DMS 273 (cell line): ENCODE data around the gene AHI1.

Experiments
- DNase-seq: peaks from one replicate; lab custom pipeline; 2025; ENCODE audit not compliant: unreplicated experiment; lab: John Stamatoyannopoulos, UW

Gene AHI1

DNA sequence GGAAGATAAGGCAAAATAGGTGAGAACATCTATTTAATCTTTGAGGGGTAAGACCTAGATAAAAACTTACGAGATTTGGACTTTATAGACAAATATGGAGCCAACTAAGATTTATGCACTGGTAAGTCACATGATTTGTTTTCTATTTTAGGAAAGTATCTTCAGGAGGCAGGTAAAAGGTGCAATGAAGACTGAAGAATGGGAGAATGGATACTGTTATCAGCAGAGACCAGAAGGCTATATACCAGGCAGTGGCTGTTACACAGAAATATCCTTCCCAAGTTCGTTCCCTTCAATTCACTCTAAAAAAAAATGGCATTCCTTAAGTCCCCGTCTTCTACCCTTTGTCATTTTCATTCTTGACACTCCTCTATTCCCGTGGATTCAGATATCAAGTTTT is 192.7 kb downstream of the AHI1 start:
- no peak for DNase-seq

DNA sequence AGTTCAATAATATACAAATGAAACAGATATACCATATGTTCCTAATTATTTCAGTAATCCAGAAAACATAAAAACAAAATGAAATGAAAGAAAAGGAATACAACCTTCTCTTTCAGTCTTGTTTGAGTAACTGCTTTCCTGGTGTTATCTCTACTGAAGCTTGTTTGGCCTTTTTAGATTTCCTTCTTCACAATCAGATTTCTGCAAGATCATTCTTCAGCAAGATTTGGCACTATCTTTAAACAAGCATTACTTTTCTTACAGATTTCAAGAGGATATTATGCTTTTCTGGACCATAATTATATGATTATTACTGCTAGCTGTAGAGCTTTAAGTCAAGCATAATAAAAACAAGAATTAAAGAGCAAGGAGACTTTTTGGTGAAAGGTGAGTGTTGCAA is 196.2 kb downstream of the AHI1 start:
- no peak for DNase-seq

DNA sequence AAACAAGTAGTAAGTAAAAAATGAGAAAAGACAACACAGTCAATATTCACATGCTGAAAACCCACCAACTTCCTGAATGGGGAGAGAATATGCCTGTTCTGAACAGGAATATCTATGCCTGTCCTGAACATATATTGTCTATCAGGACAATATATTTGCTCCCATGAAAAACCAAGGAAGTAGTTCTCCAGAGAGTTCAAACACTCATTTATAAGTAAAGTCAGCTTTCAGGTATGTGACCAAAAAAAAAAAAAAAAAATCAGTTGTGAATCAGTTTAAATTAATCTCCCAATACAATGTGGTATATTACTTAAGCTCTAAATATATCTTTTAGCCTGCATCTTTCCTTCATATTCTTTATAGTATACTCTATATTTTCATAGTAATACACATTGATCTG is 197.0 kb downstream of the AHI1 start:
- no peak for DNase-seq

- no peak for DNase-seq
These were observed 198.3 kb downstream of the AHI1 start for GRCh38 chr6:135299256-135299655.

DNA sequence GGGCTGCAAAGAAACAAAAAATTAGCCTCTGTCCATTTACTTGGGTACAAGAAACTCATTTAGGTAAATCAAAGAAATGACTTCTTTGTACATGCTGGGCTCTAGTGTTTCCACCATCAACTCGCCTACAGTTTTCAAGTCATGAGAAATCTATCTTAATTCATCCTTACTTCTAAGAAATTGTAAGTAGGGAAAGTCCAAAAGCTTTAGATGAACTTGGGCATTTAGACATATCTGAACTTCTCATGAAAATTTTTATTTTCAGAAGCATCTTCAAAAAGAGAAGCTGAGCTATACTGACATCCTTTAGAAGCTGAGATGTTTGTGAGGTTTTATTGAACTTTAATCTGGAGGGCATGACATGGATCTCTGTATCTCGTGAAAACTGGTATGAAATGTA is 199.1 kb downstream of the AHI1 start:
- DNase-seq = no peak

- DNase-seq = no peak
These were observed 200.8 kb downstream of the AHI1 start for GRCh38 chr6:135296715-135297114.

GRCh38 chr6:135295085-135295484 is 202.5 kb downstream of the AHI1 start:
- DNase-seq = no peak

GRCh38 chr6:135291288-135292076 is 206.1 kb downstream of the AHI1 start:
- no peak for DNase-seq

- DNase-seq = no peak
These were observed 207.7 kb downstream of the AHI1 start for GRCh38 chr6:135289816-135290215.

GRCh38 chr6:135286962-135287538 is 210.5 kb downstream of the AHI1 start:
- DNase-seq = no peak

GRCh38 chr6:135285165-135285564 is 212.4 kb downstream of the AHI1 start:
- no peak for DNase-seq

DNA sequence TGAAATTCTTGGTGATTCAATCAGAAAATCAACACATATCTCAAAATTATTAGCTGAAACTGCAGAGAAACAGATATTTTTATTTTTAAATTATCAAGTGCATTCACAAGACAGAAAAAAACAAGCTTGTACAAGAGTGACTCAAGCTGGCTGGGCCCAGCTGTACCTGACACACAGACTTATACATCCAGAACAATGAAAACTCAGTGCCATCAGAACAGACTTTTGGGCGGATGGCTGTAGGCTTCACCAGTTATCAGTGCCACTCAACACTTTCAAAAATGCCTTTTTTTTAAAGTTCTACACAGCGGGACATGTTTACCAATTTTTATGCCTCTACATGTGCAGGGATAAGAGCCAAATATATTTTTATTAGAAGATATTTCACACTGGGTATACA is 213.6 kb downstream of the AHI1 start:
- no peak for DNase-seq

GRCh38 chr6:135282395-135282794 is 215.1 kb downstream of the AHI1 start:
- DNase-seq = no peak

DNA sequence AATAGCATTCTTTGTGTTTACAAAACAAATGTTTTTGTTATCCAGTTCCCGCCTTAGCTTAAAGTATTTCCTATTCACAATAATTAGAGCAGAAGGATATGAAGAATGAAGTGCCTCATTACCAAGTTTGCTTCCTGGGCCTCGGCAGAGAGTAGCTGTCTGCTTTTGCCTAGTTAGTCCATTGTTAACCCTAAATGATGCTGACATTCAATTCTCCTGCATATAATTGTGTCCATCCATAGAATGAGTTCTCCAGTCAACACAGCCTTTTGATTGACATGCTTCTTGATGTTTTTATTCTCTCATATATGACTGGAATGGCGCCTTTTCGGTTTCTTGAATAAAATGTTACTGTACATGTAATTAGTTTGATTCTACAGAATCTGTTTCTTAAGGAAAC is 215.6 kb downstream of the AHI1 start:
- no peak for DNase-seq

GRCh38 chr6:135281227-135281626 is 216.3 kb downstream of the AHI1 start:
- DNase-seq = no peak

DNA sequence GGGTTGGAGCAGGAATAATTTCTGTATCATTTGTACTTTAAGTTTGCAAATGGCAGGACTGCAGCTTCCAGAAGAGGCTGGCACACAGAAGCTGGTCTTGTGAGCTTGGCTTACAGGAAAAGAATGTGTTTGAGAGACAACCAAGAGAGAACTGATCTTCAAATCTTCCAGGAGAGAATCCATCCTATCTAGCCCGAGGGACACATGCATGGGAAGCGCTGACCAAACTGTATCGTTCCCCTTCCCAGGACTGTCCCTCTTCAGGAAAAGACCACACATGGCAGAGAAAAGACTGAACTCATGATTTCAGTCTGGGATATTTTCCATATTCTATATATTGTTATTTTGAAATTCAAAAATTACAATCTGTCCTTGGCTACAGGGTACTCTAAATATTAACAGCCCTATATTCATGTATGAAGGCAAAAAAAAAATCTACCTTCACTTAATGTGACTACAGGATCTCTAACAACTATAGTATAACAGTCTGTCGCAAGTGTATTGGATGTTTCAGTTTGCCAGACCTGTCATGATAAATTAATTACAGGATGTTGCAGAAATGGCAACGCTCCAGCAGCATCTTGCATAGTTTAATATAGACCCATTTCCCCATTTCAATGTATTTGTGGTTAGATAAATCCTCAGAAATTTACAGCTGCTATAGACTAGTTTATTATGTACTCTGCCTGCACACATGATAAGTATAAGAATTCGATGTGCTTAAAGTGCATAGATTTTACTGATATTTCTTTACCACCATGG is 217.0 kb downstream of the AHI1 start:
- no peak for DNase-seq

- no peak for DNase-seq
These were observed 220.1 kb downstream of the AHI1 start for GRCh38 chr6:135277422-135277821.

DNA sequence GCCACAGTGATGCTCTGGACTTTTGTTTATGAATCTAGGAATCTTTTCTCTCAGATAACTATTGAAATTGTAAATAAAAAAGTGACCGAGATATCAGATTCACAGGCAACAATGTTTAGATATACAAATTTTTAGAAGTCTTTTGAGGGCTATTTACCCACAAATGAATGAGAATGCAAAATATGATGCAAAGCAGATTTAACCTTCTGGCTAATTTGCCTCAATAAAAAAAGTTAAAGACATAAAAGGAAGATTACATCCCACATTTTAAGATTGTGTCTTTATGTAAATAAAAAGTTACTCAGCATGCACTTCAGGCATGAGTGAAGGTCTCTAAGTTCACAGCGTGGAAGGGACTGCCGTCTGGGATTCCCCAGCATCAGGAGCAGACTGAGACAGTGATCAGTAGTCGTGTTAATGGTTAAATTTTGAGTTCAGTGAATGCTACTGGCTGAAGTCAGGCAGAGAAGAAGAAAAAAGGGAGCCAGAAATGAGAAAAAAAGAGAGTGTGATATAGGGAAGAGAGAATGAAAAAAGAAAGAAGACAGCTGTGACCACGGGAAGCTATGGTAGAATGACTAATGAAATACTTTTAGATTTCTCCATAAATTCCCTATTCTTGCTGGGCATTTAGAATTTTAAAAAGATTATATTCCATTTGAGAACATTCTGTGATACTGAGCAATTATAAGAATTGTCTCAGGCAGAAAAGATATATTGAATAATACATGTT is 222.8 kb downstream of the AHI1 start:
- DNase-seq = no peak

- DNase-seq = no peak
These were observed 225.9 kb downstream of the AHI1 start for GRCh38 chr6:135271626-135272025.

- DNase-seq = no peak
These were observed 226.6 kb downstream of the AHI1 start for GRCh38 chr6:135270676-135271536.

- no peak for DNase-seq
These were observed 228.1 kb downstream of the AHI1 start for GRCh38 chr6:135269481-135269891.
